PC-3 (cell line): ENCODE results near the gene ZNF615.

ENCODE experiments used
- CTCF ChIP-seq: fragments of 300-600 bp; sonication (generic); conservative IDR thresholded peaks from 2 replicates; pipeline ENCODE4 v1.5.1; 2017; ENCODE audit warnings: antibody characterized with exemption, low read depth, mild to moderate bottlenecking, low read length
- EZH2 ChIP-seq: fragments of 300-600 bp; sonication (generic); IDR thresholded peaks from one replicate; pipeline ENCODE4 v1.6.1; 2017; ENCODE audit warnings: antibody characterized with exemption, mild to moderate bottlenecking, low read length; ENCODE audit not compliant: unreplicated experiment
- EZH2phosphoT487 ChIP-seq: fragments of 300-600 bp; sonication (generic); IDR thresholded peaks from 2 replicates; pipeline ENCODE4 v1.6.1; 2018; ENCODE audit warnings: mild to moderate bottlenecking, antibody characterized with exemption, low read length, borderline replicate concordance

- TF ChIP-seq CTCF, result no peak
- TF ChIP-seq EZH2, result no peak
- TF ChIP-seq EZH2phosphoT487, result no peak
These were observed 12.5 kb upstream of the ZNF615 start for GRCh38 chr19:52020506-52020905.
